H4 (cell line): ENCODE results near the gene PEX5. TPM values are rescaled to one million over a fixed set of nuclear protein-coding genes. Genes with fewer than 3 reads are reported as not detected.
"Not testable (repeated sequence)": the region's sequence is repeated elsewhere in the genome, so short reads cannot be mapped to it uniquely, and the experiment has no call there.

Experiments used
- DNase-seq: peaks from one replicate; pipeline ENCODE4 v3.0.0-alpha.2; 2015; ENCODE audit warnings: low spot score
- total RNA-seq: library from RNA; depleted of rRNA; stranded (reverse); fragments of >200 nt; shearing (Covaris generic); gene quantifications from 2 replicates; pipeline ENCODE4 v1.2.3, GENCODE V29; 2014; rRNA removed

Gene PEX5
- total RNA-seq, 1 experiment from 2014 or later: 27.6 TPM

DNA sequence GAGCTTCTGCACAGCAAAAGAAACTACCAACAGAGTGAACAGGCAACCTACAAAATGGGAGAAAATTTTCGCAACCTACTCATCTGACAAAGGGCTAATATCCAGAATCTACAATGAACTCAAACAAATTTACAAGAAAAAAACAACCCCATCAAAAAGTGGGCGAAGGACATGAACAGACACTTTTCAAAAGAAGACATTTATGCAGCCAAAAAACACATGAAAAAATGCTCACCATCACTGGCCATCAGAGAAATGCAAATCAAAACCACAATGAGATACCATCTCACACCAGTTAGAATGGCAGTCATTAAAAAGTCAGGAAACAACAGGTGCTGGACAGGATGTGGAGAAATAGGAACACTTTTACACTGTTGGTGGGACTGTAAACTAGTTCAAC lies 24.3 kb downstream of the PEX5 start:
- not testable (repeated sequence) for DNase-seq

DNA sequence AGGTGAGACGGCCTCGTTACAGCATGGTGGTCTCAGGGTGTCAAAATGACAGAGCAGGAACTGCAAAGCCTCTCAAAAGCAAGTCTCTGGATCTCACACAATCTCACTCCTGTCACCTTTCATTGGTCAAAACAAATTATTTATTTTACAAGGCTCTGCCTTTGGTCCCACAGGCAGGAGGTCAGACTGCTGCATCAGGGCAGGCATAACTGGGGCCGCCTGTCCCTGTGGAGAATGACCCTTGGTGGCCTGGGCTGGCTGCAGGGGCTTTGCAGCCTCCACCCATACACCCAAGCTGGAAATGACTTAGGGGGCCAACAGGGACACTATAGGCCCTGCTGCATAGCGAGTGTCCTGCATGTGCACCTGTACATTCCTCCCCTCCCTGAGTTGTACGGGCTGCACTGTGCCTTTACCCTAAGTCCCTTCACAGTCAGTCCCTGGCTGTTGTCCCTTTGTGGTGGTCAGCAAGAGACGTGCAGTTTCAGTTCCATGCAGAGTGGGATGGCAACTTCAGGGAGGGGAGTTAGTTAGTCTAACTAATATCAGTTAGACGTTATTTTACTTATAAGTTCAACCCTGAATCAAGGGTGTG lies 28.1 kb downstream of the PEX5 start:
- no peak for DNase-seq

DNA sequence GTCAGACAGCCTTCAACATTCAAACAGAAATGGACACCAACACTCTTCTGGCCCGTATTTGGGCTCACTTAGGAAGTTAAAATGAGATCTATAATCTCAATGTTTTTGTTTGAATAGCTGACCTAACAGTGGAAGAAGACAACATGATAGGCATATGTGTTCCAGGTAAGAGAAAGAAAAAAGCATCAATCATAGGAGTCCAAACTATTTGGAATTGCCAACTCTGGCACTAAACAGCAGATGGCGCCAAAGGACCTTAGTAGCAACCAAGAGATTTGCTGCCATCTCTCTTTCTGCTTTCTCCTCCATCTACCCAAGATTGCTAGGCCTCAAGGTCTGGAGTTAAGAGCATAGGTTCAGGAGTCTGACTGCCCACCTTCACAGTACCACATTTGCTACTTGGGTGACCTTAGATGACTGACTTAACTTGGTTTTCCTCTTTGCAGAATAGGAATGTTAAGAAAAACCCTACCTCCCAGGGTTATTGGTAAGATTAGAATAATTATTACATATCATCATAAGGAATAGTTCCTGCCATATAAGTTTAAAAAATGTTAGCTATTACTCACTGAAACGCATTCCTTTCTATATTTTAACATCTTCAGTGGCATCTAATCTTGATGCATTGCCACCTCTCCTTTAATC lies 30.2 kb downstream of the PEX5 start:
- DNase-seq: peak; percentile 82

DNA sequence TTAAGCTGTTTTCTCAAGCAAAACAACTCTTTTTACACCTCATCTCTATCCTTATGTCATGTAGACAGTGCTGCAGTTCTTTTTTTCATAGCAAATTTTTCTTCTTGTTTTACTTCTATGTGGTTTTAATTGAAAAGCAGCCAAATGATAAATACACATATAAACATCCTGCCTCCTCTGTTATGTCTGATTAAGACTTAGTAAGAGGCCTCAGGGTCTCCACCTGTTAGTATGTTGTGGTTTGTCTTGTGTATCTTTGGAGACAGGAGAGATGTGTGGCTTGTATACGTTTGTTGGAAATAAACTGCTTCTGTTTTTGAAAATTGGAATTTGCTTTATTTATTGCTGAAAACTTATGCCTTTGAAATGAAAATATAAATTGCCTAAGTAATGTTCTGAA lies 32.0 kb downstream of the PEX5 start:
- DNase-seq: no peak

DNA sequence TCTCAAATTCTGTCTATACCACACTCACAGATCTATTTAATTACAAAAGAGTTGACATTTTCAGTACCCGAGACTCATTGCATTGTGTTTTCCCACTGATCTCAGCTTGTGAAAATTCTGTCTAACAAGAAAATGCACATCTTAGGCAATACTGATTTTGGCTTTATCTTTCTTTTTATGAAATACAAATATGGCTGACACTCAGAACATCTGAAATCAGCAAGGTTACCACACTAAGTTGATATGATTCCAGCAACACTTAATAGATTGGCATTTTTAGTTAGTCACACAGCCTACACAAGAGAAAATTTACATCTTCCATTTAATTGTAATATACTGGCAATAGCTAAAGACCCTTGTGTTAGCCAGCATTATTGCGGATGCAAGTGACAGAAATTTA lies 40.3 kb downstream of the PEX5 start:
- DNase-seq: no peak

DNA sequence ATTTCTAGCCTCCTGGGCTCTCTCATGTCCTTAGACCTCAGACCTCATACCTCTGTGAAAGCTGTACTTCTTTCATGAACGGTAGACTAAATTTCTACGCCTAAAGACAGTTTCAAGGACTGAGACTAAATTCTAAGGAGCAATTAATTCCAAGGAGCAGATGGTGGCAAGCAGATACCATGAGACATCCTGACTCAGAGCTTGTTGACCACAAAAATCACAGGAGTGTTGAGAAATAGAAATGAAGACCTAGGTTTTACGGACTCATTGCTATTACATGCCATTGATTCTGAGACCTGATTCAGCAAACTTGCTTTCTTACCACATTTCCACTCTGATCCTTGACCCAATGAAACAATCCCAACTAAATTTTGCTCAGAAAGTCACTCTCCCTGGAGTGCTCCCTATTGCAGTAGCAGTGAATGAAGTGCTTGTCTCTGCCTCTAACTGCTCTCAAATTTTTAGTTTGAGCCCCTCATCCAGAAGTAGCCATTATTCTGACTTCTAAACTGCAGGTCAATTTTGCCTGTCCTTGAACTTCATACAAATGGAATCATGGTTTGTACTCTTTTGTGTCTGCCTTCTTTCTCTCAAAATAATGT lies 52.0 kb downstream of the PEX5 start:
- DNase-seq: peak; percentile 15

DNA sequence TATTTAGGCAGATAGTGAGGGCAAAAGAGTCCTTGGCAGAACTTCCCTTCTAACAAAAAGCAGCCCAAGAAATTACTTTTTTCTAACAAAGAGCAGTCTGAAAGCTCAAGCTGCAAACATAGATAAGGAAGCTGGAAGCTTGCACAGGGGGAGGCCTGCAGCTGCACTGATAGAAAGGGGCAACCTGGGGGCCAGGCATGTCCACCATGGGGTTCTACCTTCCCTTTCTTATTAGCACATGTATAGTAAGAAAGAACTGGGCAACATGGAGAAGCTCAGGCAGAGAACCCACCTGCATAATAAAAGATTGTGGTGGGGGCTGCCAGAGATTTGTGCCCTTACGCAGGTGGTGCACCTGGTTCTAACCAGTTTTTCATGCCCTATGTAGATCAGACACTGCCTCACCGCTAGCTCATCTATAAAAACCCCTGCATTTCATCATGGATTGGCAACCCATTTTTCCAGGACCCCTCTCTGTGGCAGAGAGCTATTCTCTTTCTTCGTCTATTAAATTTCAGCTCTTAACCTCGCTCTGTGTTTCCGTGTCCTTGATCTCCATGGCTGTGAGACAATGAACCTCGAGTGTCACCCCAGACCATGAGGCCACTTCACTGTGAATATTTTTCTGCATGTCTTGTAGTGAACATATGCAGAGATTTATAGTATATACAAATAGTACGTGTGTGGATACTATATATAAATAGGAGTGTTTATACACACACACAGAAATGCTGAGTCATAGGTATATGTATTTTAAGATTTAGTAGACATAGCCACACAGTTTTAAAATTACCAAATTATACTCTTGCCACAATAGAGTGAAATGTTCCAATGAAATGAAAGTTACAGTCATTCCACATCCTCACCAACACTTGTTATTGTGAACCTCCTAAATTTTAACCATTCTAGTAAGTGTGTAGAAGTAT lies 53.0 kb downstream of the PEX5 start:
- DNase-seq: no peak

DNA sequence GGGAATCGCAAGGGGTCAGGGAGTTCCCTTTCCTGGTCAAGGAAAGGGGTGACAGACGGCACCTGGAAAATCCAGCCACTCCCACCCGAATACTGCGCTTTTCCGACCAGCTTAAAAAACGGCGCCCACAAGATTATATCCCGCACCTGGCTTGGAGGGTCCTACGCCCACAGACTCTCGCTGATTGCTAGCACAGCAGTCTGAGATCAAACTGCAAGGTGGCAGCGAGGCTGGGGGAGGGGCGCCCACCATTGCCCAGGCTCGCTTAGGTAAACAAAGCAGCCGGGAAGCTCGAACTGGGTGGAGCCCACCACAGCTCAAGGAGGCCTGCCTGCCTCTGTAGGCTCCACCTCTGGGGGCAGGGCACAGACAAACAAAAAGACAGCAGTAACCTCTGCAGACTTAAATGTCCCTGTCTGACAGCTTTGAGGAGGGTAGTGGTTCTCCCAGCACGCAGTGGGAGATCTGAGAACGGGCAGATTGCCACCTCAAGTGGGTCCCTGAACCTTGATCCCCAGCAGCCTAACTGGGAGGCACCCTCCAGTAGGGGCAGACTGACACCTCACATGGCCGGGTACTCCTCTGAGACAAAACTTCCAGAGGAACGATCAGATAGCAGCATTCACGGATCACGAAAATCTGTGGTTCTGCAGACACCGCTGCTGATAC lies 62.0 kb downstream of the PEX5 start:
- not testable (repeated sequence) for DNase-seq

DNA sequence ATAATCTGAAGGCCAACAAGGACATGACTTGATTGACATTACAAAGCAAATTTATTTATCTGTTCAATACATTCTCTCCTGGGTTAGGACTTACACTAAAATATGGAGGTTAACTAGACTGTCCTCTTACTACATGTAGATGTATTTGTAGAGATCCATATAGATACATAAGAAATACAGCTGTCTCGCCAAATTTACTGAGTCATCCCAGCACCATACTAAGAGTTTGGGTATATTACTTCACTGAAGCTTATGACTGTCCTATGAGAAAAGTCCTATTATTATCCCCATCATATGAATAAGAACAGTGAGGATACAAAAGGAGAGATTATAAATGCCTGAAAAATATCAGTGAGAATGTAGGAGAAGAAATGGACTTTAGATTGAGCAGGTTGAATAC lies 69.6 kb downstream of the PEX5 start:
- no peak for DNase-seq

Other genes with a start within 250 kb of the PEX5 start
- not detected in 2 replicates for gene RNU7-1, start 245.9 kb upstream of the PEX5 start, total RNA-seq
- 219 and 260 TPM in 2 replicates for gene C12orf57, start 245.7 kb upstream of the PEX5 start, total RNA-seq
- gene PTPN6, start 238.3 kb upstream of the PEX5 start, total RNA-seq: not detected in 2 replicates
- gene PHB2, start 219.0 kb upstream of the PEX5 start, total RNA-seq: 486 and 563 TPM in 2 replicates
- gene EMG1, start 218.8 kb upstream of the PEX5 start, total RNA-seq: 99.6 and 119 TPM in 2 replicates
- gene LPCAT3, start 171.2 kb upstream of the PEX5 start, total RNA-seq: 85.6 and 97.8 TPM in 2 replicates
- 72.4 and 88.1 TPM in 2 replicates for gene C1S, start 129.0 kb upstream of the PEX5 start, total RNA-seq
- gene C1R, start 97.2 kb upstream of the PEX5 start, total RNA-seq: 71.4 and 104 TPM in 2 replicates
- 21.4 and 46.4 TPM in 2 replicates for gene C1RL, start 80.5 kb upstream of the PEX5 start, total RNA-seq
- gene RBP5, start 60.8 kb upstream of the PEX5 start, total RNA-seq: 0.88 TPM in 1 of 2 replicates, not detected in the other
- 40.1 and 60.6 TPM in 2 replicates for gene CLSTN3, start 59.3 kb upstream of the PEX5 start, total RNA-seq
- gene ACSM4, start 114.4 kb downstream of the PEX5 start, total RNA-seq: not detected in 2 replicates